ENCODE results near the gene PRKG2. TPM values are rescaled to one million over a fixed set of nuclear protein-coding genes. Genes with fewer than 3 reads are reported as not detected.

PRKG2 gene
- polyA plus RNA-seq, 2 of the 4 experiments (the other 2 are of a cell fraction) = 0.96 to 5.3 TPM

DNA sequence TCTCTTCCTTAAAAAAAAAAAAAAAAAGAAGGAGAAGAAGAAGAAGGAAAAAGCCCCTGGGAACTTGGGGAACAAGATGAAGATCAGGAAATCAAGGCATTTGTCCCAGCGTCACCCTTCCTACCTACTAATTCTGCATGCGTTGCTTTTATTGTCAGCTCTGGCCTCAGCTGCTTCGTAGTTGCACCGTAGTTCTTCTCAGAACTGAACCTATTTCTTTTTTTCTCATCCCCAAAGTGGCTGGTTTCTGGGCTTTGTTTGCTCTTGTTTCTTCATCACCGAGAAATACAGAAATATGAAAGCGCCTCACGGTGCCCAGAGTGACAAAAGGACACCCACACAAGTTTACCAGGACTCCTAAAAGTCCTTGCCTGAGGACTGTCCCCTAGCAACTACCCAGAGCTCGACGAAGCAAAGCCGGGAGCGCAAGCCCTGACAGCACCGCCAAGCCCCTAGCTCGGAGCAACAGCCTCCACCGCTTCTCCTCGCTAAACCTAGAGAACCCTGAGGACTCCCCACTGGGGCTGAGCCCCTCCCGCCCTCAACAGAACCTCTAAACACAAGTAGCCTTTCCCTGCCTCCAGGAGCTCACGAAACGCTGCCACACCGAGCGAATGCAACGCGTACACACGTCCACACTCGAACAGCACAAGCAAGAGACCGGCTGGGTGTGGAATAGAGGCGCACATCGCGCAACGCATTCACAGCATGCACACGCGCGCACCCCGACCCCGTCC lies 710 bp downstream of the PRKG2 start:
- H3K9me3 ChIP-seq = peaks cover 2% of the 10 kb centered on the region; the same call in 1 of the 3 replicates
- peak overlapping the region in 1 of 2 experiments; percentile 52; a peak in 1 of 6 replicates for H3K27ac ChIP-seq
- CTCF ChIA-PET = no interaction called here
- ATAC-seq (peak; percentile 69 to 72), FAIRE-seq (no peak), DNase-seq (ENCODE audit: low read depth in 1 of 2, low spot score in 1 of 2) (peak in 1 of 2 experiments; percentile 6)
- no peak for TF ChIP-seq NPAS2 (CRISPR knock-in tag; IDR thresholded peaks at IDR 0.05; ENCODE audit: borderline replicate concordance)
- no peak for TF ChIP-seq CBX8 (IDR thresholded peaks at IDR 0.05)
- no peak for TF ChIP-seq ESRRA (IDR thresholded peaks at IDR 0.05; ENCODE audit: borderline replicate concordance, low read length)
- H3K4me2 ChIP-seq = peak overlapping the region; percentile 96
- peak overlapping the region; percentile 47 for H3K4me3 ChIP-seq
- POLR2A ChIA-PET = no interaction called here
- WGBS (ENCODE audit: missing lambda C conversion rate) = 16% methylated on average over 10 of the region's 34 CpGs
- H3K4me1 ChIP-seq = no peaks in the 10 kb centered on the region

DNA sequence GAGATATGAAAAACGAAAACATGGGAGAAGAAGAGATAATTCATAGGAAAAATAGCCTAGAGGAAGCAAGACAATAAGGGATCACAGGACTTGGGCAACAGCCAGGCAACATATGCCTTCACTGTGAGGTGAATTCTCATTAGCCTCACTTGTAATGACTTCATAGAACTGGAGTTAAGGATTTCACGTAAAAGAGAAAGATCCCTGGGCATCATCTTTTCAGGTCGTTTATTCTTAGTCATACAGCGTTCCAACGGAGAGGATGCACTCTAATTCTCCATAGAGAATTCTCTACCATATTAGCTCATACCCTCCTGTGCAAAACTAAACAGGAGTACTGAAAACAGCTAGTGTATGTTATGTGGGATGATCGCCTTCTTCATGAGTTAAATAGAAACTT lies 1.4 kb downstream of the PRKG2 start:
- ChIA-PET POLR2A (no interaction called here), CTCF (no interaction called here)
- Histone ChIP-seq H3K27ac (no peak overlapping the region), H3K4me3 (no peak overlapping the region), H3K9me3 (peaks cover 2% of the 10 kb centered on the region; the same call in 1 of the 3 replicates), H3K4me2 (no peak overlapping the region), H3K4me1 (no peaks in the 10 kb centered on the region)
- WGBS (ENCODE audit: missing lambda C conversion rate) = 56% methylated on average over 6 of the region's 6 CpGs
- ATAC-seq (no peak), FAIRE-seq (no peak), DNase-seq (ENCODE audit: low read depth in 1 of 2, low spot score in 1 of 2) (no peak)
- no peak for TF ChIP-seq ZNF302 (CRISPR knock-in tag; IDR thresholded peaks at IDR 0.05)
- TF ChIP-seq RNF2 (IDR thresholded peaks at IDR 0.05; ENCODE audit: borderline replicate concordance, low read depth) = no peak
- TF ChIP-seq HDAC2 (IDR thresholded peaks at IDR 0.05) = no peak
- TF ChIP-seq CEBPB (IDR thresholded peaks at IDR 0.05) = no peak
- no peak for TF ChIP-seq POLR2AphosphoS2 (conservative IDR thresholded peaks at IDR 0.05; ENCODE audit: low read length)
- no peak for TF ChIP-seq CBX2 (IDR thresholded peaks at IDR 0.05; ENCODE audit: borderline replicate concordance, low read depth)
- TF ChIP-seq HOXA7 (CRISPR knock-in tag; IDR thresholded peaks at IDR 0.05) = no peak
- no peak for TF ChIP-seq MYC (IDR thresholded peaks at IDR 0.05; ENCODE audit: borderline replicate concordance, low read length)
- TF ChIP-seq, protein P1, sequence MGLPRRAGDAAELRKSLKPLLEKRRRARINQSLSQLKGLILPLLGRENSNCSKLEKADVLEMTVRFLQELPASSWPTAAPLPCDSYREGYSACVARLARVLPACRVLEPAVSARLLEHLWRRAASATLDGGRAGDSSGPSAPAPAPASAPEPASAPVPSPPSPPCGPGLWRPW (IDR thresholded peaks at IDR 0.05) = no peak
- TF ChIP-seq CHD2 (IDR thresholded peaks at IDR 0.05; ENCODE audit: low read length, partially characterized antibody) = no peak
- TF ChIP-seq USF2 (IDR thresholded peaks at IDR 0.05) = no peak
- TF ChIP-seq RCOR1 (IDR thresholded peaks at IDR 0.05; ENCODE audit: low read depth, low read length) = no peak
- TF ChIP-seq NPAS2 (CRISPR knock-in tag; IDR thresholded peaks at IDR 0.05; ENCODE audit: borderline replicate concordance) = no peak
- no peak for TF ChIP-seq FOXS1 (CRISPR knock-in tag; IDR thresholded peaks at IDR 0.05)
- TF ChIP-seq E2F6 (IDR thresholded peaks at IDR 0.05; ENCODE audit: borderline replicate concordance, low read depth) = no peak
- TF ChIP-seq BHLHE40 (IDR thresholded peaks at IDR 0.05; ENCODE audit: low read depth, low read length) = no peak
- TF ChIP-seq, protein P2, sequence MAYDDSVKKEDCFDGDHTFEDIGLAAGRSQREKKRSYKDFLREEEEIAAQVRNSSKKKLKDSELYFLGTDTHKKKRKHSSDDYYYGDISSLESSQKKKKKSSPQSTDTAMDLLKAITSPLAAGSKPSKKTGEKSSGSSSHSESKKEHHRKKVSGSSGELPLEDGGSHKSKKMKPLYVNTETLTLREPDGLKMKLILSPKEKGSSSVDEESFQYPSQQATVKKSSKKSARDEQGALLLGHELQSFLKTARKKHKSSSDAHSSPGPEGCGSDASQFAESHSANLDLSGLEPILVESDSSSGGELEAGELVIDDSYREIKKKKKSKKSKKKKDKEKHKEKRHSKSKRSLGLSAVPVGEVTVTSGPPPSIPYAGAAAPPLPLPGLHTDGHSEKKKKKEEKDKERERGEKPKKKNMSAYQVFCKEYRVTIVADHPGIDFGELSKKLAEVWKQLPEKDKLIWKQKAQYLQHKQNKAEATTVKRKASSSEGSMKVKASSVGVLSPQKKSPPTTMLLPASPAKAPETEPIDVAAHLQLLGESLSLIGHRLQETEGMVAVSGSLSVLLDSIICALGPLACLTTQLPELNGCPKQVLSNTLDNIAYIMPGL (CRISPR knock-in tag; IDR thresholded peaks at IDR 0.05; ENCODE audit: borderline replicate concordance) = no peak

DNA sequence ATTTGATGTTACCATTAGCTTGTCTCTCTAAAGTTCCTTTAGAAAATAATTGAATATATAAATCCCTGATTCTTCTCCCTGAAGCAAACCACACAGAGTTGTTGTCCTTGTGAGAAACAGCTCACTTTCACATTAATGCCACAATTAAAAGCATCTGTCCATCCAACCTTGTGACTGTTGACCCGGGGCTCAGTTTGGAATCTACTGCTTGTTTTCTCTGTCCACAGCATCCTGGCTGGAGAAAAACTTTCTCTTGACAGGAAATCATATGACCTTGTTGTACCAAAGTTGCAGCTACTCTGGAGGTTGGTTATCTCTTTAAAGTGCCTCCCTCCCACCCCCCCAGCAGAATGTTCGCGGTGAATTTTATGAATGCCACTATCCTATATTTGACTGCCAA lies 3.1 kb downstream of the PRKG2 start:
- FAIRE-seq (no peak), ATAC-seq (no peak), DNase-seq (ENCODE audit: low read depth in 1 of 2, low spot score in 1 of 2) (no peak)
- H3K9me3 ChIP-seq = peaks cover 2% of the 10 kb centered on the region; the same call in 1 of the 3 replicates
- 49% methylated on average over 3 of the region's 3 CpGs for WGBS (ENCODE audit: missing lambda C conversion rate)
- ChIA-PET CTCF (interaction anchor here (0.9 to 1.3 kb wide), 2 partner anchors 8 to 11 kb away, joined by 4 to 6 read pairs; no protein-coding TSS in a partner anchor), POLR2A (no interaction called here)
- TF ChIP-seq ZSCAN20 (CRISPR knock-in tag; IDR thresholded peaks at IDR 0.05) (no peak), ZNF302 (CRISPR knock-in tag; IDR thresholded peaks at IDR 0.05) (no peak), RNF2 (IDR thresholded peaks at IDR 0.05; ENCODE audit: borderline replicate concordance, low read depth) (no peak), NFE2L2 (conservative IDR thresholded peaks at IDR 0.05; ENCODE audit: low read length) (no peak), MAX (IDR thresholded peaks at IDR 0.05) (no peak), SREBF2 (IDR thresholded peaks at IDR 0.05) (no peak), HOXA7 (CRISPR knock-in tag; IDR thresholded peaks at IDR 0.05) (no peak), NPAS2 (CRISPR knock-in tag; IDR thresholded peaks at IDR 0.05; ENCODE audit: borderline replicate concordance) (no peak)
- H3K27ac ChIP-seq = no peak overlapping the region
- H3K4me2 ChIP-seq = no peak overlapping the region
- H3K4me3 ChIP-seq = no peak overlapping the region
- H3K4me1 ChIP-seq = no peaks in the 10 kb centered on the region
